Daoy (cell line): ENCODE measurements around the gene ZRANB3. TPM values are rescaled to one million over a fixed set of nuclear protein-coding genes. Genes with fewer than 3 reads are reported as not detected.

Experiments used
- DNase-seq: peaks from one replicate; pipeline ENCODE4 v3.0.0-alpha.2; 2015; ENCODE audit warnings: low read depth
- total RNA-seq: library from RNA; depleted of rRNA; stranded (reverse); fragments of >200 nt; shearing (Covaris generic); gene quantifications from 2 replicates; pipeline ENCODE4 v1.2.3, GENCODE V29; 2014

ZRANB3 gene
- total RNA-seq, 1 experiment from 2014 or later = 11.7 TPM

DNA sequence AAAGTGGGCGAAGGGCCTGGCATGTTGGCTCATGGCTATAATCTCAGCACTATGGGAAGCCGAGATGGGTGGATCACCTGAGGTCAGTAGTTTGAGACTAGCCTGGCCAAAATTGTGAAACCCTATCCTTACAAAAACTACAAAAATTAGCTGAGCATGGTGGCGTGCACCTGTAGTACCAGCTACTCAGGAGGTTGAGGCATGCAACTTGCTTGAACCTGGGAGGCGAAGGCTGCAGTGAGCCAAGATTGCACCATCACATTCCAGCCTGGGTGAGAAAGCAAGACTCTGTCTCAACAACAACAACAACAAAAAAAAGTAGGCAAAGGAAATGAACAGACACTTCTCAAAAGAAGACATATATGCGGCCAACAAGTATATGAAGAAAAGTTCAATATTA lies 282.4 kb downstream of the ZRANB3 start:
- DNase-seq = no peak

DNA sequence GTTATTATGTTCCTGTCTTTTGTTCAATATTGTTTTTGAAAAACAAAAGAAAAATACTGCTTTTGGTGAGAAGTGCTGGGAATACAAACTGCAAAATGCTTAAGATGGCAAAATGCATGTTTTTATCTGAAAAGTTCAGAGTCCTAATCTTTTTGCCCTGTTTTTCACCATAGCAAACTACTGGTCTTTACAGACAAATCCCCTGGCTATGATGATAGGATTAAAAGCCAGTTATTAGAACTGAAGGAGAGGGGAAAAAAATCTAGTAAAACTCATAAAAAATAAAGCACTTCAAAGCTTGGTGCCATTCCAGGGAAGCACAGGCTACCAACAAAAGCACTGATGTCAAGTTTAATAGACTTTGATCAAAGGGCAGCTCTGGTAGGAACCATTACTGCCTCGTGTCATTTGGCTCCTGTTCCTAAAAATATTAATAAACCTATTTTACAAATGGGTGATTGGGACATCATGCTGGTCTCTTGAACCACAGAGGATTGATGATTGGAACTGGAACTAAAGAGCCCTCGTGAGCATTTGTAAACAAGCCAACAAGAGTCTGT lies 284.2 kb downstream of the ZRANB3 start:
- DNase-seq = no peak

DNA sequence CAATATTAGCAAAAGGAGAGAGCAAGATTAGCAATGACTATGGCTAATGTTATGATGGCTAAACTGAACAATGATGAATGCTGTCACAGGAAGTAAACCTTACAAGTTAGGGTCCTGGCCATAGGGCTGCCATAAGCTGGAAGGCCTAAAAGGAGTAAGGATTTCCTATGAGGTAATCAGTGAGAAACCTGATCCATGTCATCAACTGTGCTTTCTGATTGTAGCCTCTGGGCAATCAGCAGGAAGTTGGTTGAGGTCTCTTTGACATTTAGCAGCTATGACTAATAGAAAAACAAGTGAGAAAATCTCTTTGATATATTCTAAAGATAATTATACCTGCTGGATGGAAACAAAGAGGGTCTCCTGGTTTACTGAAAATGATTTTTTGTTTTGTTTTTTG lies 285.9 kb downstream of the ZRANB3 start:
- DNase-seq = peak; percentile 73

DNA sequence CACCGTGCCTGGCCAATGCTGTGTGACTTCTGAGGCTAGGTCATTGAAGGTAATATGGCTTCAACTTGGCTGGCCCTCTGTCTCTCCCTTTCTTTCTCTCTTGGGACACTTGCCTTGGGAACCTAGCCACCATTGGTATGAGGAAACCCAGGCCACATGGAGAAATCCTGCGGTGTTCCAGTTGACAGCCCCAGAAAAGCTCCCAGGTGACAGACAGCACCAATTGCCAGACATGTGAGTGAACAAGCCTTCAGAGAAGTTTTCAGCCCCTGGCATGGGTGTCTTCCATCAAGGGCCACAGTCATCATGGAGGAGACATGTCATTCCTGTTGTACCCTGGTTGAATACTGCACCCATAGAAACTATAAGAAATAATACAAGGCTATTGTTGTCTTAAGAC lies 292.4 kb downstream of the ZRANB3 start:
- DNase-seq = no peak

DNA sequence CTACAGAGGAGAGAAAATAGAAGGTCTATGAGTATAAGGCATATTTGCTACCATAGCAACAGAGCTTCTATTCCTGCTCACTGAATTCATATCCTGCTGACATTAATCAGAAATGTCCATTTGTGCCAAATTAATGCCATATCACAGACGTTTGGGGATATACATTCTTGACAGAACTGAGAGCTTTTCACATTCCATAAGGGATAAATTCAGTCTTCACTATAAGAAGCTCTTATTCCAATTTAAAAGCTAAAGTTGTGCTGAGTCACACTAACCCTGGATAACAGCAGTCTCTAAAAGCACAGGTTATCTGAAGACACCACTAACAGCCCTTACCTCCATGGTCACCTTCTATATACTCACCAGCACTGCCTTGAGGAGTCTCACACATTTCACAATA lies 300.9 kb downstream of the ZRANB3 start:
- DNase-seq = no peak

DNA sequence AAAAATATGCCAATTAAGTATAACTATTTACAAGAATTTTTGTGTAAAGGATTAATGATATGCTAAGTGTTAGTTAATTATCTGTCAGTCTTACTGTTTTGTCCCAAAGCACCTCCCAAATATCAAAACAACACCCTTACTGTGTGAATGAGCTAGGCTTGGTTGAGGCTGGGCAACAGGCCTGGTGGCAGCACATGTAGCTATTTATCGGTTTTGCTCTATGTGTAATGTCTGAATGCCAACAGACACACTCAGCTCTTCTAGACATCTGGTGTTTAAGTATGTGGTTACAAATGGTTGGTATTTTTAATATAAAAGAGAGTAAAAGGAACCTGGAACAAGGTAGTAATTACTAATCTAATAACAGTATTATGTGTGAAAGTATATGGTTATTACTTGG lies 303.6 kb downstream of the ZRANB3 start:
- no peak for DNase-seq

DNA sequence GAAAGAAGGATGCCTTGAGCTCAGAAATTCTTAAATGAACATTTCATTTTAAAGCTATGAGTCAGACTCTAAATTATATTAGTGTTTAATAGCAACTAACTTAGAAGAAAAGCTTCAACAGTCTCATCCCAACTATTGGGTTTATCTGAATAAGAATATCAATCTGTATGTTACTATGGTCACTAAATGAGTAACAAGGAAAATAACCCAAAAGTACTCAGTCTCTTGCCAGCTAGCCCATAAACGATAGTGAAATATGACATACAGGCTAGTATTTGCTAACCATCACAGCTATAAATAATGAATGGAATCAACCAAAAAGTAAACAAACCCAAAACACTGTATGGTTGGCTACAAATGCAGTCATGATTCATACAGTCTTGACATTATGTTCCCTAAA lies 304.1 kb downstream of the ZRANB3 start:
- no peak for DNase-seq

DNA sequence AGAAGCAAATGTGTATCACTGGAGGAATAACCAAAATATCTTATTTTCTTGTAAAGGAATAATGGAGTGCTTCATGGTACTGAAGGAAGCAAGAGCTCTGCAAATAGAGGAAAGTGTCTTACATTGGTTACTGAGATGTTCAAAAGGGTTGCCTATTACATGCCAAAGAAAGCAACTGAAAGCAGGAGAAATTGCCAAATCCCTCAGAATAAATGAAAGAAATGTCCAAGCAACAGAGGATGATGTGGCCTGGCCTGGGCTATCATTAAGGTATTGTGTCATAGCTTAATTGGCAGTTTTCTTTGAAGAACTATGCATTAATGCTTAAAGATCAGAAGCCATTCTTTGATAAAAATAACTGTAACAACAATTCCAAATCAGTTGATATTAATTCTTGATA lies 305.2 kb downstream of the ZRANB3 start:
- no peak for DNase-seq

DNA sequence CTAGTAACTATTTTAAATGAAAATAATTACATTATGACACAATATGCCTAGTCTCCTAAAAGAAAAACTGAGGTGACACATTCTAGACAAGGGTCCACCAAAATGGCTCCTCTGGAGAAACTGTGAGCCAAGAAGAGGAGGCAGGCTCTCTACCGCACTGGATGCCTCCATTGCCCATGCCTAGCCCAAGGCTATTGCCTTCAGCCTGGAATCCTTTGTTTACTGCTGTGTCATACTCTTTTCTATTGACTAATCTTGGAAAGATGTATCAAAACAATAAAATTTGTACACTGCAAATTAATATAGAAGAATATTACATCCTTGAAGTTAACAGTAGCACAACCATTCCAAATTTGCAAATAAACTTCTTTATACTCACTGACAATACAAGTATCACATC lies 311.8 kb downstream of the ZRANB3 start:
- DNase-seq = no peak

DNA sequence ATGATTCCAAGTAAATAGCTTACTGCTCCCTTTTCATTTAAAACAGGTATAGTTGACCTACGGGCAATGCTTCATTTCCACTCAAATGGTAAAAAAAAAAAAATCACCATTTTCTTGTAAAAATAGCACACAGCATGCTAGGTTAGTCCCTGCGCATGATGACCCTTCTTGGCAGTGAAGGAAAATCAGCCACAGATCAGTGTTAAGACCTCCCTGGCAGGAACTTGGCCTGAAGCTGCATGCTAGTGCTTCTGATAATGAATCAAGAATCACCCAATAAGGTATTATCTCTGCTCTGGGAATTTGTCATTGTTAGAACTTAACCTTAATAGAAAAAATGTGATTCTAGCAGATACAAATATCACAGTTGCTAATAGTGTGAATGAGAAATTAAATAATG lies 312.6 kb downstream of the ZRANB3 start:
- DNase-seq = no peak

DNA sequence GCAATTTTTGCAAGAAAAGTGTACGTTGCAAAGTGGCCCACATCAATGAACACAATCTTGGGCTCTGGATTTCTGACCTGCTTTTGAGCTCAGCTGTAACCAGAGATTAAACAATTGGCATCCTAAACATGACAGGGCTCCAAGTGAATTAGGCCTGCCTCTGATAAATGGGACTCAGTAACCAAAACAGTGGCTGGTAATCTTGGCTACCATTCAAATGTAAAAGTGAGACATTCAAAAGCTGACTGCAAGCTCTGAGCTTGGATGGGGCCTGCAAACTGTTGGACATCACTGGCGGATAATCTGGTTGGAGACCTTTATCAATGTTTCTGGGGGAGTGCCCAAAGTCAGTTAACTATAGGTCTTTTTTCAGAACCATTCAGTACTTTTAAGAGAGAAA lies 318.3 kb downstream of the ZRANB3 start:
- DNase-seq = no peak

DNA sequence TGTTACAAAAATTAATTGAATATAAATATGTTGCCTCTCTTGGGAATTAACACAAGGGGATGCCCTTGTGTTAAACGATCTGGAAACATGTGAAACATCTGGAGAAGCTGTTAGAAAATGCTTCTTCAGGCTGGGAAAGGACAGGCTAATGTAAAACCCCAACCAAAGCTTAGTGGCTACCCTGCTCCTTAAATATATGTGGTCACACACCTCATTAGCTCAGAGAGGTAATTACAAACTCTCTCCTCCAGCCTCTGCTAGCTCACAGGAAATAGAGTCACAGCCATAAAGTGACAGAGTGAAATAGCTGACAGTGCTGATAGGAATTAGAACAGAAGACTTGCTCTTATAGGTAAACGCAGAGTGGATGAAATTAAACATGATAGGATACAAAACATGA lies 323.0 kb downstream of the ZRANB3 start:
- DNase-seq = peak; percentile 2

DNA sequence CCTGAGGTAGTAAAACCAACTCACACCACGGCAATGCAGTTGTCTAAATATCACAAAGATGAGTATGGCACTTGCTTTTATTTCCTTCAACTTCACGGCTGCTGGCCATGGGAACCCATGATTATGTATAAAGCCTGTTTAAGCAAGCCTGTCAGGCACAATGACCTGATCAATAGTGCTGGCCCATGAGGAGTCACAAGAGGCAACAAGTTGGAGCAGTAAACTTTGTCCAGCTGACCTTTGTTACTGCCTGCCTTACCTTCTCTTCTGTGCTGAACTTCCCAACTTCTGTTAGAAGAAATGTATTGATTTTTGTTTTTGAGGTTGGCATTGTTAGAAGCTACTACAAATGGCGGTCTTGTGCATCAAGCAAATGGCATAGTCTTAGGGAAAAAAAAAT lies 327.1 kb downstream of the ZRANB3 start:
- no peak for DNase-seq

DNA sequence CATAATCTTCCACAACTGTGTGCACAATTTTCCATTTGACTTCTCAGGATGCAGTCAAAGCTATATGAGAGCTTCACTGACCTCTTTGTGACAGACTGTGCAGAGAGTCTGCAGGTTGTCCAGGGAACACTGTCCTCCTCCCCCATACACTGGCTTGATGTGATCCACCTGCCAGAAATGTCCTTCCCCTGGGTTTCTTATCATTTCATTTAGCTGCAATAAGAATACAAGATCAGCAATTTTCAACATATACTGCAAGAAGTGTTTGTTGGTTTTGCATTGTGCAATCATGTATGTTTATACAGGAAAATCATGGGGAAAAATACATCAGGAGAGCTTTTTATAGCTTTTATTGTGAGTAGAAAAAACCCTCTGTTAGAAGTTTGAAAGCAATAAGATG lies 328.3 kb downstream of the ZRANB3 start:
- DNase-seq = no peak

DNA sequence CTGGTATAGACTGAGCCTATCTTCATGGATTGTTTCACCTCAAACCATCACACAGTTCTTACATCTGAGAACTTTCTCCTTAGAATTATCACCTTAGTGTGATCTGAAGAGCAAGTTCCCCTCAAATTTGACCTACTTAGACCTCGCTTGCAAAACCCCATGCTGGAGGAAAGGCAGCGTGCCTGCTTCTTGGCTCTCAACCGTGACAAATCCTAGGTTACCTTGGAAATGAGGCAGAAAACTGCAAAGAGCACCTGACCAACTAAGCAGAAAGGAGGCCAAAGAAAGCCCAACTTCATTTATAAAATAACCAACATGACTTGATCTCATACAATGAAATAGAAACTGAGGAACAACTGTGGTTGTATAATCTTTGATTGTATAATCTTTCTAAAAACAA lies 332.5 kb downstream of the ZRANB3 start:
- no peak for DNase-seq

DNA sequence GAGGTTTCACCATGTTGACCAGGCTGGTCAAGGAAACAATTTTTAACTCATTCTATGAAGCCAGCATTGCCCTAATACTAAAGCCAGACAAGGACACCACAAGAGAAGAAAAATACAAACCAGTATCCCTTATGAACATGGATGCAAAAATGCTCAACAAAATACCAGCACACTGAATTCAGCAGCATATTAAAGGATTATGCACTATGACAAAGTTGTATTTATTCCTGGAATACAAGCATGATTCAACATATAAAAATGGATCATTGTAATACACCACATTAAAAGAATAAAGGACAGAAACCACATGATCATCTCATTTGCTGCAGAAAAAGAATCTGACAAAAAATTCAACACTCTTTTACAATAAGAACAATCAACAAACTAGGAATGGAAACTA lies 340.2 kb downstream of the ZRANB3 start:
- no peak for DNase-seq

DNA sequence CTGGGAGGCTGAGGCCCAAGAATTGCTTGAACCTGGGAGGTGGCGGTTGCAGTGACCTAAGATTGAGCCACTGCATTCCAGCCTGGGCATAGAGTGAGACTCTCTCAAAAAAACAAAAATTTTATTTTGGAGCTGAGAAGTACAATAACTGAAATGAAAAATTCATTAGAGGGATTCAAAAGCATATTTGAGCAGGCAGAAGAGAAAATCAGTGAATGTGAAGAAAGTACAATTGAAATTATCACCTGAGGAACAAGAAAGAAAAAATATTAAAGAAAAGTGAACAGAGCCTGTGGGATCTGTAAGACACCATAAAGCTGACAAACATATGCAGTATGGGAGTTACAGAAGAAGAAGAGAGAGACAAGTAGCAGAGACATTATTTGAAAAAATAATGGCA lies 341.9 kb downstream of the ZRANB3 start:
- DNase-seq = no peak

DNA sequence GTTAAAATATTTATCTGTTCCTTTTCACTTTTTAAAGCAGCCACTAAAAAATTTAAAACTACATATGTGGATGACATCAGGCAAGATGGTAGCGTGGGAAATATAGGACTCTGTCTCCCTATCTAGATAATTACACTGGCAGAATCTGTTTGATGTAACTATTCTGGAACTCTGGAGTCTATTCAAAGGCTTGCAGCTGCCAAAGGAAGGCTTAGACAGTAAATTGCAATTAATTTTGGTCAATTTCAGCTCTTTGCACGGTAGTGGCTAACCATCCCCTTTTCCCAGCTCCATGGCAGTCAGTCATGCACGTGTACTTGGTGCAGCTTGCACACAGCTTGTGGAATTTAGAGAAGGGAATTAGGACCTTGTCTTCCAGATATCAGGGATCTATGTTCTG lies 343.7 kb downstream of the ZRANB3 start:
- DNase-seq = no peak

DNA sequence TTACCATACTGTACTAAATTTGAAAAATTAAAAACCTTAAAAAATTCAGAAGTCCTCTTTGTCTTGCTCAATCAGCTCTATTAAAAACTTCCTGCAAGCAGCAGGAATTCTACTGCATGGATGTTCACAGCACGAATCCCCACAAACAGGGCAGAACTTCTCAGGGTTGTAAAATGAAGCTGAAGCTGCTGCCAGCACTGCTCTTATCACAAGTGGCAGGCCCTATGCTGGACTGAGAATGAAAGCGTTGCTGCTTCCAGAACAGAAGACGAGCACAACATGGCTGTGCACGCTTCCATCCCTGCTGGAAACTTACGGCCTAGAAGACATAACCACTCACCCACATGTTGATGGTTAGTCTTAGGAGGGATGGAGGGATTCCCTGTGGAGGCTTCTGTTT lies 345.0 kb downstream of the ZRANB3 start:
- no peak for DNase-seq

DNA sequence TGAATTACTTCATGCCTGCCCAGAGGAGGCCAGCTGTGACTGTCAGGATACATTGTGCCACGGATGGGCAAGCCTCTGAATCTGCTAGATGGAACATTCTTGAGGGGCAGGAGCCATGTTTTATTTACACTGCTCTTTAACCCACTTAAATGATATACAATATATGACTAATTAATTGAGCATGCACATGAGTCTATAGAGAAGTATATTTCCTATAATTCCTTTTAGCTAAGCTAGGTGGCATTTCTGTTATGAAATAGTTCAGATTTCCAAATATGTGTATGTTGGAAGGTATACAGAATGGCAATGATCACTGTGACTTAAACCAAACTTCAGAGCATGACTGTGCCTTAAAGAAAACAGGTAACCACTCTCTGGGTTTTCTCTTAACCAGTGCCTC lies 347.2 kb downstream of the ZRANB3 start:
- DNase-seq = no peak

DNA sequence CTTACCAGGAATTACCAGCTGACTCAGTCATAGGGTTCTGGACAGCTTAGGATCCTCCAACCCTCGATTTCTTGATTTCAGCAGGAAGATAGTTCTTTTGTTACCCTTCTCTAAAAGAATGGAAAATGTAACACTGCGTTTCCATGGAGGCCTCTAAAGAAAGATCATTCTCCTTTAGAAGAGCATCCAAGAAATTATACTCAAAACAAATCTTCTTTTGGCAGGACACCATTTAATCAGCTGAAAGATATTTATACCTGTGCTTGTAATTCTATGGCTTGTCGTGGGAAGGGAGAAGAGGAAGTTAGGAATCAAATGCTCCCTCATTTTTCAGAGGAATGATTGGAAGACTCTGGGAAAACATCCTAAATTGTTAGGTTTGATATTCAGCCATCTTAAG lies 348.4 kb downstream of the ZRANB3 start:
- no peak for DNase-seq

DNA sequence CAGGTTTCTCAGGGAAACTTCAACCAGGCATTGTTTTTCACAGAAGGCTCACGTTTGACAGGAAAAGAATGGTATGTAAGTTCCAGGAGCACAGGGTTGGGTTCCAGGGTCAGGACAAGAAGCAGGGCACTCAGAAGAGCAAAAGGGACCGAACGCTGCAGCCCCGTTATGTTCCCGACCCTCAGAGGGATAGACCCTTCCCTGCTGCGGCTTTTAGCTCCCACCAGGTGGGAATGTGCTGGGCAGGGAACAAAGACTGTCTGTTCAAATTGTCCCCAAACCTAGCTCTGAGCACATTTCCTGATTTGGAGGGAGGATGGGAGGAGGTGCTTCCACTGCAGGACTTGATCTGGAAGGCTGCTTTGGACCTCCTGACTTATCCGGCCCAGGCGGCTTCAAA lies 348.8 kb downstream of the ZRANB3 start:
- DNase-seq = no peak

DNA sequence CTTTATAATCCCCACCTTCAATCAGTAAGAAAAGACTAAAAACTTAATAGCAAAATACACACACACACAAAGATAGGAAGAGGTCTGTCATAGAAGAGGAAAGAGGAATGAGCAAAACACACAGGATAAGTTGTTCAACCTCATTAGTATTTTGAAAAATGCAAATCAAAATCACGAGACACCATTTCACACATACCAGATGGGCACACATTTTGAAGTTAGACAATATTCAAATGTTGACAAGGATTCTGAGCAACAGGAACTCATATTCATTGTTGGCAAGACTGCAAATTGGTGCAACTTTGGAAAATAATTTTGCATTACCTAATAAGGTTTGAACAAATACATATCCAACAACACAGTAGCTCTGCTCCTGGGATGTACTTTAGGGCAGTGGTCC lies 351.3 kb downstream of the ZRANB3 start:
- no peak for DNase-seq

DNA sequence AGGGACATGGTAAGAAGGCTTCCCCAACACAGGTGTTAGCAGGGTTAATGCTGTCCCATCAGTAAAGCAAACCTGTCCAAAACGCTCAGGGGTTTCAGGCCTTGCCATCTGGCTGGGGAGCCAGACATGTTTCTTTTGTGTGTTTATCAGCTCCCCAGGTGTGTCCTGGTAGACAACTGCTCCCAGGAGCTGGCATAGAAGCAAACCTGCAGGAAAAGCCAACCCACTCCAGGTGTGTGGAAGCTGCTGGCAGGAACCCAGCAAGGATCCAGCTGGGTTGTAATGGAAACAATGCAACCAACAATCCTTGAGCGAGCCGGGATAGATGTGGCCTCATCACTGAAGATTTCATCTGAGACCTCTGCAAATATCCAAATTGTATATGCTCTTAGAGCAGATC lies 355.8 kb downstream of the ZRANB3 start:
- DNase-seq = no peak

DNA sequence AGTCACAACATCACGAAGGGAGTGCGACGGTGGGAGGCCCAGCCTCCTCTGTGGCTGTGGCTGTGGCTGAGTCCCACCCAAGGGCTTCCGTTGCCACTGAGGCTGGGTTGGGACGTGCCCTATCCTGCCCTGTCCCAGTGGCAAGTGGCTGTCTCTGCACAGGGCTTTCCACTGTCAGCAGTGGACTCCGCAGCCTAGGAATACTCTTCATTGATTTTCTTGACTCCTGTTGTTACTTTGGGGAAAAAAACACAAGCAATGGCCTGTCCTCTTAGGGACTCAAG lies 356.3 kb downstream of the ZRANB3 start:
- DNase-seq = no peak
